A549 treated with ZK216348 at 1 μM for 4 hours (cell line): ENCODE measurements around the gene CCNL1. TPM values are rescaled to one million over a fixed set of nuclear protein-coding genes. Genes with fewer than 3 reads are reported as not detected.

Experiments used
- total RNA-seq: library from RNA; stranded (reverse); fragments of 200-300 nt; extraction: Qiagen RNA extraction; gene quantifications from 5 replicates; pipeline ENCODE4 v1.2.3, GENCODE V29; 2022; ENCODE audit warnings: low read depth

CCNL1 gene
- total RNA-seq = 33.1 to 58.7 TPM (median 40.4 TPM) in 5 replicates

GRCh38 chr3:157159762-157160657, at the start of gene CCNL1:
Gene CCNL1 (minus strand): TSS chr3:157160147. CDS start chr3:157160094, 53 bp downstream.

